NCI-H526 treated with DMSO at 0.1 percent for 48 hours (cell line): Measurements from ENCODE around the gene SEMA3D.
"Not testable (repeated sequence)": the region's sequence is repeated elsewhere in the genome, so short reads cannot be mapped to it uniquely, and the experiment has no call there.

ENCODE experiments used
- DNase-seq: peaks from one replicate; lab custom pipeline; 2025; lab: John Stamatoyannopoulos, UW

SEMA3D gene

DNA sequence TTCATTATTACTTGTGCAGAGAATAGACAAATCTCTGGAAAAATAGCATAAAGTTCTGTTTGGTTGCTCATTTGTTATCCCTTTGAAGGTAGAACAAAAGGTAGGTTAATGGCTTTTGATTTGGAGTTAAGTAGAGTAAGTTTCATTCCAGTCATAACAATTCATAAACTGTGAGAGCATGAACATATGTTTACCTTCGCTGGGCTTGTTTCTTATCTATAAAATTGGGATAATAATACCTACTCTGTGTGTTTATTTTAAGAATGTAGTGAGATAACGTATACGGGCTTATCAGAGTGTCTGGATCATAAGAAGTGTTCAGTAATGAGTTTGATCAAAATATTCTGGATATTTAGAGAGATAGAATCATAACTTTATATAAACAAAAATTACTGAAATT, 155.4 kb downstream of the SEMA3D start:
- DNase-seq = no peak

DNA sequence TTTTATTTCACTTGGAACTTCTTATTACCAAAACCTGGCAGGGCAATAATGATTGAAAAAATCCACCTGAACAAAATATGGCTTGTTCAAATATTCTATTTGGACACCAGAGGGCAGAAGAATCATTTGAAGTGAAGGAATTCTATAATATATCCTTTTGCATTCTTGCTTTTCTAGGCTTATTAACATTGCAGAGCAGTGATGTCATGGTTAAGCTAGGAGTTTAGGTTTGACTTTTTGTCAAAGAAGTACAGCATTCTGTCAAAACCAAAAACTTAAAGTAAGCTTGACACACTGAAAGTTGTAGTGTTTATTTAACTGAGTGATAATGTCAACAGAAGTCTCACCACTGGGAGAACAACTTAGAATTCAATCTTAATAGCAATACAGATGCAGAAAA, 156.0 kb downstream of the SEMA3D start:
- peak; percentile 37 for DNase-seq

DNA sequence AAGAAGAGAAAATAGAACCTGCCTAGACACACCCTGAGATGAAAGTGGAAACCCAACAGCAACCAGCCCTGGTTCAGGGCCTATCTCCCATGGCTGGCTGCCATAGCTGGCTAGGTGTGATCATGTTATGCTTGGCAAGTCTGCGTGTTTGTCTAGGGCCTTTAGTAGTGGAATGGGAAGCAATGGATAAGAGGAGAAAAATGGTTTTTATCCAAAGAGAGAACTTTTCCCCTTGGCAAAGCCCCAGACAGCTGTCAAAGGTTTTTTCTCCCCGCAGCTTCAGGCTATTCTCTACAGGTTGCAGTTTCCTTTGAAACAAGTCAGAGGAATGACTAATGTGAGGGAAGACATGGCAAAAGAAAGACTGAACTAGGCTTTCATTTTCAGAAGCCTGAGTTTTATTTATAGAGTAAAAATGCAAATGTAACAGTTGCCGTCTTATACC, 161.5 kb downstream of the SEMA3D start:
- DNase-seq = no peak

DNA sequence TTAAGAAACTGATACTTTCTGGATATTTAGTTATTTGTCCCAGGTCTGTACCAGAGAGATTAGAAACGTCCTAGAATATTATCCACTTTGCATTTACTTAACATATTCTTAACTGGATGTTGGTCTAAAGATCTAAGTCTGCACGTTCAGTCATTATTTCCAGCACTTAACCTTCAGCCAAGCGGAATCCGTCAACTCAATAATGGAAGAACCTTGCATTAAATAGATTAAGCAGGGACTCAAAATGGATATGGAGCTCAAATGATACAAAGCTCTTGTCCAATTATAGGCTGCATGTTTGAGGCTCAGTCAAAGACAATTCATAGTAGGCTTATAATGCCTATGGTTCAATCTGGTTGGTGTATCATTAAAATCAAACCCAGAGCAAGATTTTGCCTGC, 162.9 kb downstream of the SEMA3D start:
- DNase-seq = no peak

DNA sequence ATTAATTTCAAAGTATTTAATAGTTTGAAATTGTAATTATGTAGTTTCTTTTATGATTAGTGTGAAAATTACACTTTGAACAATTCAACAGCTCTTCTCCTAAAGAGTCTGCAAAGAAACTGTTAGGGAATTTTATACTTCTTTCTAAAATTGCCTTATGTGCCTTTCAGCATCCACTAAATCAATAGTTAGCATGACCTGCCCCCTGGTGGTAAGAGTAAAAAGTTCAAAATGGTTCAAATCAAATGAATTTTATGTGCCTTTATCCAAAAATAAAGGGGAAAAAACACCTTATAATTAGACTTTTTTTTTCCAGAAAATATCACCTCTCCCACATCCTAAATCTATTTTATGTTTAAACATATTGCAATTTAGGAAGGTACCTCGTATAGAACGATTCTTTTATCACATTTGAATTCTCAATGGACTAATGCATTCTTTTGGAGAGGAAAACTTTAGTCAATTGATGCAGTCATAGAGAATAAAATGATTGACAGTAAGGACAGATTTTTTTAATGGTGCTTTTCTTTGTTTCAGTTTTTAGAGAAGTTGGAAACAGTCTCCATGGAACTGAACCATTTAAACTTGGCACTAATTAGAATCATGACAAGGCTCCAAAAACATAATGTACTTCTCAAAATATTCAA, 163.7 kb downstream of the SEMA3D start:
- DNase-seq = peak; percentile 16

DNA sequence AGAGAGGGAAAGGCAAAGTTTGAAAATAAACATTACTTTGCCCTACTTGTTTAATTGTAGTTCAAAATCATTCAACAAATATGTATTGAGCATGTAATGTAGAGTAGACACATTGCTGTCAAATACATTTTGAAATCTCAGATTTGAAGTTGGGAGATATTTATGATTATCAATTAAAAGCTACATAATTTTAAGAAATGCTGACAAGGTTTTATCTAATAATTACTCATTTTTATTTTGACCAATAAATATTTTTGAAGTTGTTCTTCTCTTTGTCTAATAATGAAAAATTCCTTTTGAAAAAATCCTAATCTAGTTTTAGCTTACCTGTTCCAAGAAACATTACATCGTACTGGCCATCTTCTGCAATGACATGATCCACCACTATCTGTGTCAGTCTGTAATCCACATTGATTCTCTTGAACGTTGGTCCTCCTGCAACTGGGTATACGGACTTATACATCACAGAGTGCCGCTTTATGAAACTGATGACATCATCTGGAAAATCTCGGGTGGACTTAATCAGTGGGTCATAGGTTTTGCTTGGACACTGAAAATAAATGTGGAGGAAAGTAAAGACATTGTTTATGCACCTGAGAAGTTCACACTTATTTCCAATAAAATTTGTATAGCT, 164.7 kb downstream of the SEMA3D start:
- no peak for DNase-seq

DNA sequence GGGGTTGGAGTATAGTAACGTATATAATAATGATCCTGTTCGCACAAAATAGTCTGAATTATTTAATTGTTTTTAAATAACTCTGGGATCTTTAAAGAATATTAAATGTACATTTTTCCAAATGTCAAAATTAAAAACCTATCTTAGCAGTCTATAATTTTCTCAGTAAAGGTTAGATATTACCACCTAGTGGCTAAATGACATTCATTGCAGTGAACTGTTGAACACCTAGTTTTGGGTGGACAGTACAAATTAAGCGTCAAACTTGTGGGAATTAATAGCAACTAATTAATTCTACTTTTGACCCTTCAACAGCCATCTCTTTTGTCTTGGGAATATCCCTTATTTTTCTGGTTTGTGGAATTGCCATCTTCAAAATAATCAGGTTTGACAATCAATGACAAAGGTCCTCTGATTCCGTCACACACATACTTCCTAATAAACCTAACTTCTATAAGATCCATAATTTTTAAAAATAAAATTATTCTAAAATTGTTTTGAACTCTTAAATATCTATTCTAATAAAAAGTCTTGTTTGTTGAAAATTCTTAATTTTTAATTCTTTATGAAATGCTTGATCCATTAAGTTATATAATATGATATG, 165.7 kb downstream of the SEMA3D start:
- no peak for DNase-seq

DNA sequence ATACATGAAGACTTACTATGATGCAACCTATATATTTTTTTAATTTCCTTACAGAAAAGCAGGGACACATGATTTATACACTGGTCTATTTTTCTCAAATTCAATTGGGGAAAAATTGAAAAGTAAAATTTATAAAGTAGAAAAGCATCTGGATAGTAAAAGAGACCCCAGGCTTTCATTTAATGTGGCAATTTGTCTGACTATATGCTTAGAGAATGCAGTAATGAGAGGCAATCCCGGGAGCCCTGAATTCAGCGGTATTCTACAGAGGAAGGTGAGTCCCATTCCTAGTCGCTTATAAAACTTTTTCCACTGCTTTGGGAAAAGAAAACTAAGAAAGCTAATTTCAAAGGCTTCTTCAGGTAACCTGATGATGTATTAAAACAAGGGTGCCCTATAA, 167.1 kb downstream of the SEMA3D start:
- DNase-seq = no peak

DNA sequence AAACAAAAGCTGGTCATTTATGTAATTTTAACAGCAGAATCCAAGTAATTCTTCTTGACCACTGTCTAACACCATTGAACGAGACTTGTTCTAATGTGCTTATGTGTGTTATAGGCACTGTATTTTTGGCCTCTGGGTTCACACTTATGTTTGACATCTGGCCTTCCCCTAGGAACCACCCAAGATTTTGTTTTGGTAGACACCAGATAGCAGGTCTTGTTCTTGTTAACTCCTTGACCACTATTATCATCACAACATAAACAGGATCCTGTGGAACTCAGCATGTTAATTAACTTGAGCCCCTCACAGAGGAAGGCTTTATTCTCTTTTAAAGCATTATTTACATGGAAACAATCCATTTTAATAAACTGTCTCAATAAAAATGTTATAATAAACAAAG, 167.7 kb downstream of the SEMA3D start:
- no peak for DNase-seq

DNA sequence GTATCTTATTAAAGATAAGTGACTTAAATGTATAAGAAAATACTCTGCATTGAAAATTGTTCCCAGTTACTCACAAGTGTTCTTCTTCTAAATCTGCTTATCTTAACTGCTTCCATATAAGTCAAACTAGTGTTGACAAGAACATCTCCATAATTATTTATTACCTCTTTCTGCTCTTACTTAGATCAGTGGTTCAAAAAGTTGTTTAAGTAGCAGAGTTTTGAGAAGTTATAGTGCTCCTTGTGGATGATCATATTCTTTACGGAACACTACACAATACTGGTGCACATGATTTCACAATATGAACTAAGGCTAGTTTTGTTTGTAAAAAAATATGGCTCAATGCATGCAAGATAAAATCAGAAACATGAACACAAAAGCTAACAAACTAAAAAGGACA, 168.4 kb downstream of the SEMA3D start:
- DNase-seq = no peak

DNA sequence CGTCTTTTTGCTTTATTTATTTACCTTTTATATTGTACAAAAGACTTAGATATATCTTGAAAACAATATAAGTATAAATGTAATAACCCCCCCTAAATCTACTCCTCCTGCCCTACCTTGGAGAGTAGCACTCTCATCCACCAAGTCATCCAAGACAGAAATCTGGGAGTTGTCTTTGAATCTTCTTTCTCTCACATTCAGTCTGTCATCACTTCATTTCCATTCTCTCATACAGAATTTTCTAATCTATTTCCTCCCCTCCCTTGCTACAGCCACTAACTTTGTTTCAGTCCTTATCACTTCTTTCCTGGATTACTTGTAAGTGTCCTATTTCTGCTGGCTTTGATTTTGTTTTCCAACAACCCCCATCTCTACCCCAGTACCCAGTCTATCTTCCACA, 170.6 kb downstream of the SEMA3D start:
- no peak for DNase-seq

DNA sequence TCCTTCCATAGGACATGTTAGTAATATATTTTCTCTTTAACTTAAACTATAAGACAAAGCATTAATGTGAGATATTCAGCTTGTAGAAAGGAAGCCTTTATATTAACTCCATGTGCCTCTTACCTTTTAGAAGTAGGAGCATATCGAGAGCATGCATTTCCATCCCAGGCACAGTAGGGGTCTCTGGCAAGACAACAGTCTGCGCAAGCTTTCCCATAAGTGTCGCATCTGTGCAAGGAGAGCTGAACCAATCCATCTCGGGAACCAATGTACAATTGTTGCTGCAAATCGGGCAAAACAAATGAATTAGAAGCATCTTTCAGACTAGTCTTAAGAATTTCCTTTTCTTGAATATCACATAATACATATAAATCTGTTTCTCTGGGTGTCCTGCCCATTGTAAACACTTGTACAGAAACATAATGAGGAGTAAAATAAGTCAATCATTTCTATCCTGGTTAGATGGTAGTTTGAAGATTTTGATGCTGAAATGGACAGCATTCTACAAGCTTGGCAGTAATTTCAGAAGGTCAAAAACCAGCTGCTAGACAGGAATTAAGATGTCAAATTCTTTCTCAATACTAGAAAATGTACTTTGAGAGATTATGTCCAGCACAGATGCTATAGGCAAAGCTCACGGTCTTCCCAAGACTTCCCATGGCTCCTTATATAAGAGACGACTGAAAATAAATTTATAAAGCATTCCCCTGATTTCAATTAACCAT, 171.8 kb downstream of the SEMA3D start:
- no peak for DNase-seq

DNA sequence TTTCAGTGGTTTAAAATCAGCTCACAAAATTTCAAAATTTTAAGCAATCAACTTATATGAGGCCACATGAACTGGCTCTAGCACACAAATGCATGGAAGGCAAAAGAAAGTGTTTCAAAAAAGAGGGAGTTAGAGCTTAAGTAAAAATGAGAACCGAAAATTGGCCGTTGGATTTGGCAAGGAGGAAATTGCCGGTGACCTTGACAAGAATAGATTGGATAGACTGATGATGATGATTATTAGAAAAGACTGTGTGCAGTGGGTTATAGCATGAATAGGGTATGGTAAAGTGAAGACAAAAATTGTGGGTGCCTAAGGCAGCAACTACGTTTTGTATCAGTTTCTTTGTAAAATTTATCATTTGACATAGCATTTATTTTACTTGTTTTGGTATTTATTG, 175.7 kb downstream of the SEMA3D start:
- DNase-seq = no peak

DNA sequence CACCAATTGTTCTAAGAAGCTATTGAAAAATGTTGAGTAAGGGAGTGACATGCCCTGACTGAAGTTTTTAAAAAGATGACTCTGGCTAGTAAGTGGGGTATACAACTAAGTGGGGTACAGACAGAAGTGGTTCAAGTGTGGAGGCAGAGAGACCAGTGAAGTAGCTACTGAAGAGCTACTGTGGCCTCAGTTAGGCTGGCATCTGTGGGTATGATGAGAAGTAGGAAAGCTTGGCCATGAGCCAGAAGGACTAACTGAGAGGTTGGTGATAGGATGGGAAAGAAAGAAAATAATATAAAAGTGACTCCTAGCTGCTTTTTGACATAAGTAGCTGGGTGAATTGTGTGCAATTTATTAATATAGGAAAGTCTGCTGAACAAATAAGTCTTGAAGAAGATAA, 176.6 kb downstream of the SEMA3D start:
- no peak for DNase-seq

DNA sequence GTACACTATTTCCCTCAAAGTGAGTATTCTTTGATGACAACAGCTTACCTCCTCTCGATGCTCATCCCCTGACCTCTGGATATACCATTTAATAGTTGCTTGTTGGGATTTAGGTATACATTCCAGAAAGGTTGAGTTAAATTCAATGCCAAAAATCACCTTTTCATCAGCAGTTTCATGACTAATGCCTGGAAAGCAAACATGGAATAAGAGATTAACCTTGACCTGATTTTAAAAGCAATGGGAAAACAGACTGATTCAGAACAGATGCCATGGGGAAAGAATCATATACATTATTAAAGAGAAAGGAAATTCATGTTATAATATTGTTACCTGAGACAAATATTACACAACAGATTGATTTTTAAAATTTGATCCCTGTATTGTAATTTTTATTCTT, 180.1 kb downstream of the SEMA3D start:
- DNase-seq = no peak

DNA sequence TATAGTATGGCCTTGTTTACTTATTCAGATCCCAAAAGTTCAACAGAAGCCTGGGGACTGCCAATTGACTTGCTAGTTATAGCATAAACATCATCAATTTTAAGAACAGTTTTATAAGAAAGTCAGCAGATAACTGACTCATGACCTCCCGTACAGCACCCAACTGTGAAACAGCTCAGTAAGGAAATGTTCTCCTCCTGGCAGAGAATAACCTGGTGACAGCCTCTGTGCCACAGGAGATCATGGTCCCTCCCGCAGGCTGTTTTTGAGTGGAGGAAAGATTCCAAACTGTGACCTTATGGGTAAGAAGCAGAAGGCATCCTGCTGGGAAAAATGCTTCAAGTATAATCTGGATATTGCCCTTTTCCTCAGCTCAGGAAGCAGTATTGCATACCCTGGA, 182.5 kb downstream of the SEMA3D start:
- no peak for DNase-seq

DNA sequence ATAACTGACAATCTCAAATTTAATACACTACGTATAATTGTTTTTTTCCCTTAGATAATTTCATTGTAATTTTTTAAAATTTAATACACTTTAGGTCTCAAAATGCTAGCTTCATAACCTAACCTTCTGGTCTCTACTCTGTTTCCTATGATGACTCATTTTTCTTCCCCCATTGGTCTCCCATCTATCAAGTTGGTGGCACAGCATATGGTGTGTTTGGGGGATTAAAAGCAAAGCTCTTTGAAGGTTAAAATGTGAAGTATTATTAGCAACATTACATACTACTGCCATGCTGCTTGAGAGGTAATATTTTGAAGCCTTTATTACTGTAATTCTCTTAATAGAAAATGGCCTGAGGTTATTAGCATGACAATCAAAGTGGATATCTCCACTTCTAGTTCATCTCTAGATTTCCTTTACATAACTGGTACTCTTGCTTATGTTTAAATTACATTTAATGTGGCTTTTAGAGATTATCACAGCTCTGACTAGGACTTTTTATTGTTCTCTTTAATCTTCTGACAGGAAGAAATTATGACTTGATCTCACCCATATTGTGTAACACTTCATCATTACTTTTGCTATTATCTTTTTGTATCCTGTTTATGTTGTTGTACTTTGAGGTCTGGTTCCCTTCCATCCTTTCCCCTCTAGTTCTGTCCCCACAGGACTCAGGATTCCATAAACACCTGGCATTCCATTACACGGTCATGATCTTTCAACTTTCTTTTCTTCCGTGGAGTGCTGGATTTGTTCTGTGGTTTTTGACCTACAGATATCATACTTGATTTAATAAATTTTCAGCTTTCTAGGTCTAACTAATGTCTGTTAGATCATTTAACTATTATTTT, 185.1 kb downstream of the SEMA3D start:
- DNase-seq = no peak

DNA sequence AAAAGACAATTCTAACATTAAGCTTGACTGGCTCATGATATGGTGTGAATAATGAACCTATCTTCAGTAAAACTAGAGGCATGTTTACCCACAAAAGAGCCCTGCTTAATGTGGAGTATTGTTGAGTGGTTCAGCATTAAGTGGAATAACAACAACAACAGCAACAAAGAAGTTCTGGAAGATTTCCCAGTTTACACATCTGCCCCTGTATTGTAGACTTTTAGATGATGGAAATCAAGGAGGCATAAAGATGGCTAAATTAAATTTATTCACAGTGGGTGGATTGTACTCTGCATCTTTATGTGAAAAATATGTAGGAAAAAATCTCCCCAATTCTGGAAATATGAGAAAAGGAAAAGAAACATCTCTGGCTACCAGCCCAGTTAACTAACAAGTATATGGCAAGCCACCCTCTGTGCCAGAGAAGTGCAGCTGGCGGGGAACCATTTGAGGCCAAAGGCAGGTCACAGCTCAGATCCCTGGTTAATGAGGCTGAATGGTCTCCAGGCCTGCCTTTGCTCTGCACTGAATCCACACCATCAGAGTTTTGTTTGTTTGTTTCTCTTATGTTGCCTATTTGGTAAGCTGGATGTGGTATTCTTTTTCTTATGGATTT, 186.0 kb downstream of the SEMA3D start:
- no peak for DNase-seq

DNA sequence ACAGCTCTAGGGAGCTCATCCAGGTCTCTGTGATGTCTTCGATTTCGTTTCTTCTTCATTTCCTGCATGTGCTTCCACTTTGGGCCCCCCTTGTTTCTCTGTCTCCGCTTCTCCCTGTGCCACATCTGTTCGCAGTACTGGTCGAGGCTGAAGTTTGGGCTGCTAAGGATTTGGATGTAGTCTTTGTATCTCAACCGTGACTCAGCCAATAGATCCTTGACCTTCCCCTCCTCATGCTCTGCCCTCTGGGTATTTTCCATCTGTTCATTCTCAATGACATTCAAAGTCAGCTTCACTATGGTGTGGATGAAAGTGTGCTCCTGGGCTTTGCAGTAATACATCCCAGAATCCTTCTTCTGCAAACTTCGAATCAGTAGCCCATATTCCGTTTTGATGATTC, 187.4 kb downstream of the SEMA3D start:
- no peak for DNase-seq

DNA sequence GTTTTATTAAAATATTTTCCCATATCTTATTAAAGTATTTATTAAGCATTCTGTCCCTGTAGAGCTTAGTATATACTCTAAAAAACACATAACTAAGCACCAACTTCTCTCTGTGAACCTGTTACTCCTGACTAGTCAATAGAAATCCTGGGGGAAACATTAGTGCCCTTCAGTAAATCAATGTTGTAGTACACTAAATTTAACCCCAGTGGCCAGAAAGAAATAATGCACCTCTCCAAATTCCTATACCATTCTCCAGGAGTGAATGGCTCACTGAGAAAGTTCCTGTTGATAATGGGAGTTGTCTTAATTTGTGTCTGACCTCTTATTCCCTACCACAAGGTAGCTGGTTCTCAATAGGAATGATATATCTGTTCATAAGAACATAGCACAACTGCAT, 188.2 kb downstream of the SEMA3D start:
- DNase-seq = no peak

DNA sequence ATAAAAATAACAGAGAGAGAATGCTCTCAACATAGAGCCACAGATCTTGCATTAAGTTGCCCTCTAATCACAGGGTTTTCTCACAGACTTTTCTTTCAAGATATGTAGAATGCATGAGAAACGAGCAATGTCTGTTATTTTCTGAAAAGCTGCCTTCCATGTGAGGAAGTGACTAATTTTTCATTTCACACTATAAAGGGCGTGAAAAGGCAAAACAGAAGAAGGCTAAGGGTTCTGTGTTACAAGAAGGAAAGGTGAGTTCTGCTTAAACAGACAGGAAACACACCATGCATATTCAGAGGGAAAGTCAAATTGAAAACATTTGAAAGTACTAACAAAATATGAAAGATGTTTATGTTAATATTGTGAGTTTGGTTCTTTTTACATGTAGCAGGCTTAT, 189.2 kb downstream of the SEMA3D start:
- DNase-seq = no peak

DNA sequence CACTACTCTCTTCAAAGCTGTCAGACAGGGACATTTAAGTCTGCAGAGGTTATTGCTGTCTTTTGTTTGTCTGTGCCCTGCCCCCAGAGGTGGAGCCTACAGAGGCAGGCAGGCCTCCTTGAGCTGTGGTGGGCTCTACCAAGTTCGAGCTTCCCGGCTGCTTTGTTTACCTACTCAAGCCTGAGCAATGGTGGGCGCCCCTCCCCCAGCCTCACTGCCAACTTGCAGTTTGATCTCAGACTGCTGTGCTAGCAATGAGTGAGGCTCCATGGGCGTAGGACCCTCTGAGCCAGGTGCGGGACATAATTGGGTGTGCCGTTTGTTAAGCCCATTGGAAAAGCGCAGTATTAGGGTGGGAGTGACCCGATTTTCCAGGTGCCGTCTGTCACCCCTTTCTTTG, 193.9 kb downstream of the SEMA3D start:
- DNase-seq = not testable (repeated sequence)
